ENCODE measurements around the gene SPOCK1.

GRCh38 chr5:137086342-137086741 lies 412.8 kb downstream of the SPOCK1 start:
- TF ChIP-seq CTCF (conservative IDR thresholded peaks at IDR 0.05; ENCODE audit: low read depth, low read length) (no peak), EZH2 (IDR thresholded peaks at IDR 0.05; ENCODE audit: borderline replicate concordance, low read depth, low read length, poor library complexity, severe bottlenecking) (no peak)

All from A673 (cell line).